OCI-LY3 (cell line): ENCODE results near the gene RTP1.

ENCODE experiments used
- EZH2phosphoT487 ChIP-seq: fragments of 200-600 bp; shearing (Covaris generic); IDR thresholded peaks from 2 replicates; pipeline ENCODE4 v1.6.1; 2018; ENCODE audit warnings: antibody characterized with exemption, mixed run types, low read depth
- TF ChIP-seq, protein P1 (sequence below): fragments of 200-600, 300-600 bp; sonication (generic); IDR thresholded peaks from 2 replicates; pipeline ENCODE4 v1.5.1; 2014; ENCODE audit warnings: antibody characterized with exemption, low read length, low read depth

DNA sequence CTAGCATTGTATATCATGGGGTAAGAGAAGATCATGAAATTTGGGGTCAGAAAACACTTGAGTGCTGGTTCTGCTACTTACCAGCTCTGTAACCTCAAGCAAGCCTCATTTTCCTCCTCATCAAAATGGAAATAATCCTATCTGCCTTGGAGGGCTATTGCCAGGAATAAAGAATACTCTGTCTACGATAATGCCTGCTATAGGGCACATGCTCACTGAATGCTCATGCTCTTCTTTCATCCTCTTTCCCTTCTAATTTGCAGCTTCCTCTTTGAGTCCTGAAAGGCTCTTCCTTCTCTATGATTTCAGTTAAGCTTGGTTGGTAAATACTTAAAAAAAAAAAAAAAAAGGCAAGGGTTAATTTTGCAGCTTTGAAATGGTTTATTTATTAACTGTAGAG is 12.8 kb downstream of the RTP1 start:
- TF ChIP-seq, protein P1, sequence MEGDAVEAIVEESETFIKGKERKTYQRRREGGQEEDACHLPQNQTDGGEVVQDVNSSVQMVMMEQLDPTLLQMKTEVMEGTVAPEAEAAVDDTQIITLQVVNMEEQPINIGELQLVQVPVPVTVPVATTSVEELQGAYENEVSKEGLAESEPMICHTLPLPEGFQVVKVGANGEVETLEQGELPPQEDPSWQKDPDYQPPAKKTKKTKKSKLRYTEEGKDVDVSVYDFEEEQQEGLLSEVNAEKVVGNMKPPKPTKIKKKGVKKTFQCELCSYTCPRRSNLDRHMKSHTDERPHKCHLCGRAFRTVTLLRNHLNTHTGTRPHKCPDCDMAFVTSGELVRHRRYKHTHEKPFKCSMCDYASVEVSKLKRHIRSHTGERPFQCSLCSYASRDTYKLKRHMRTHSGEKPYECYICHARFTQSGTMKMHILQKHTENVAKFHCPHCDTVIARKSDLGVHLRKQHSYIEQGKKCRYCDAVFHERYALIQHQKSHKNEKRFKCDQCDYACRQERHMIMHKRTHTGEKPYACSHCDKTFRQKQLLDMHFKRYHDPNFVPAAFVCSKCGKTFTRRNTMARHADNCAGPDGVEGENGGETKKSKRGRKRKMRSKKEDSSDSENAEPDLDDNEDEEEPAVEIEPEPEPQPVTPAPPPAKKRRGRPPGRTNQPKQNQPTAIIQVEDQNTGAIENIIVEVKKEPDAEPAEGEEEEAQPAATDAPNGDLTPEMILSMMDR: no peak
- no peak for TF ChIP-seq EZH2phosphoT487
